Pulmonary artery endothelial cell (primary cell): ENCODE data around the gene YARS2. TPM values are rescaled to one million over a fixed set of nuclear protein-coding genes. Genes with fewer than 3 reads are reported as not detected.
A peak's percentile ranks its signal among the peaks of the same experiment; 100 is the strongest.

Experiments used
- DNase-seq: peaks from one replicate; pipeline ENCODE4 v3.0.0-alpha.2; 2011; ENCODE audit warnings: low read depth, low spot score
- total RNA-seq: library from RNA; depleted of rRNA; stranded (reverse); fragments of >200 nt; gene quantifications from 2 replicates; pipeline ENCODE4 v1.2.3, GENCODE V29; 2014

Gene YARS2
- 44.9 and 52.1 TPM in 2 replicates for total RNA-seq

DNA sequence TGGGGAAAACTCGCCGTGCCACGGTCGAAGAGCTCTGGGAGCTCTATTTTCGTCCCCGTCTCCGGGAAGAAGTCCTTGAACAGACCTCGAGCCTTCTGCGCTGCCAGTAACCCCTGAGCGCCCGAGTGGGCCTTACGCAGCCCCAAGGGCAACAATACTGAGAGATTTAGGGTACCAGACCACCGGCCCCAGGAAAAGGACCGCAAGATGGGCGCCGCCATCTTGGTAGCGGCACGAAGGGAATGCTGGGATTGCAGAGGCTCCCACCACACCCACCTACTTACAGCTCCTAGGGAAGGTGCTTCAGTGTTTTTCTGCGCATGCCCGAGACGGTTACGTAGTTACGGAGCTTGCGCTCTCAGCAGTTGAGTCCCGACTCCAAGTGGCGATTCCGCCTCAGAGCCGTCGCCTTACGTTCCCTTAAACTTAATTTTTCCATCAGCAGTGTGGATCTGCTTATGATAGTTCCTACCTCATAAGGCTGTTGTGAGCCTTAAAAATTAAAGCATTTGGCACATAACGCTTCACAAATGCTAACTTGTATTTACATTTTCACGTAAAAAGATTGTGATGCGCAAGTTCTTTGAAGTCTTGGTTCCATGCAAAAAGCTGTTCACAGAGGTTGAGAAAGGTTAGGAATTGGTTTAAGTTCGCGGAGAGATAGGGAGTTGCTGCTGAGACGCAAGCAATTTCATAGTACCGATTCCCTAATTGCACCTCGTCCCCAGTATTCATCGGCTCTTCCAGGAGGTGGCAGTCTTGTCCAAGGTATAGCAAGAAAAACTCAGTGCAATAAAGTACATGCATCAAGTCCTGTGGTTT lies at the start of gene YARS2:
TSS of gene YARS2 (minus strand) at position 244 of the 822 bp plus-strand sequence. CDS start at position 221, 23 bp downstream.
- DNase-seq, result peak; percentile 97

GRCh38 chr12:32804301-32804700 lies 48.6 kb upstream of the YARS2 start:
- no peak for DNase-seq

- no peak for DNase-seq
Observed at GRCh38 chr12:32801269-32801980, 45.7 kb upstream of the YARS2 start.

DNA sequence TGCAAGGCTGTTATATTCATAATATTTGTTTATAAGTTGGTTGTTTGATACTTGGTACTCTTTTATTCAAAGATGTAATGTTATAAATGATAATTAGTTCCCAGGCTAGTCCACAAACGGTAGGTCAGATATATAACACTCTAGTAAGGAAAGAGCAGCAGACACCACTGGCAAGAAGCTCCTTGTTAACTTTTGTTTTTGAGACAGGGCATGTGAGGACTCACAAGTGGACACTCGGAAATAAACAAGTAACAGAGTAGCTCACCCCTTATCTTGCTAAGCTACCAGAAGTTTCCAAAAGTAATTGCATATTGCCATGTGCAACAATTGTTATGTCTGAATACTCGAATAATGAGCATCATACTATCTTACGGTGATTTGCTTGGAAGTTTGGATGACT lies 38.6 kb upstream of the YARS2 start:
- DNase-seq, result no peak

DNA sequence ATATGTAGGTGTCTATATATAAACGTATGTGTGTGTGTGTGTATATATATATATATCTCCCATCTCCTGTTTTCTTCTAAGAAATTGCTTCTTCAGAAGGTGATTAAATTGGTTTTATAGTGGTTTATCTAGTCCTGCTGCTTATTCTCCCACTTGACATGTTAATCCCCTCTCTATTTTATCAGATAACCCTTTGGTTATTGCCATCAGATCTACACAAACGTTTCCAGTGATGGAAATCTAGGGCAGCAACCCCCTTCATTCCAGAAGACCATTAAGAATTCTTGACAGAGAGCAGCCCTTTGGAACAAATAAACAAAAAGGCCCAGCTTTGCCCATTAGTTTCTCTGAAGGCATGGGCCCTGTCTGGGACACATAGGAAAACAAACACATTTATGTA lies 34.2 kb upstream of the YARS2 start:
- no peak for DNase-seq

- no peak for DNase-seq
Observed at GRCh38 chr12:32789446-32789845, 33.7 kb upstream of the YARS2 start.

- no peak for DNase-seq
Observed at GRCh38 chr12:32788405-32788804, 32.7 kb upstream of the YARS2 start.

- no peak for DNase-seq
Observed at GRCh38 chr12:32785557-32785956, 29.9 kb upstream of the YARS2 start.

- DNase-seq, result no peak
Observed at GRCh38 chr12:32783029-32783428, 27.3 kb upstream of the YARS2 start.

DNA sequence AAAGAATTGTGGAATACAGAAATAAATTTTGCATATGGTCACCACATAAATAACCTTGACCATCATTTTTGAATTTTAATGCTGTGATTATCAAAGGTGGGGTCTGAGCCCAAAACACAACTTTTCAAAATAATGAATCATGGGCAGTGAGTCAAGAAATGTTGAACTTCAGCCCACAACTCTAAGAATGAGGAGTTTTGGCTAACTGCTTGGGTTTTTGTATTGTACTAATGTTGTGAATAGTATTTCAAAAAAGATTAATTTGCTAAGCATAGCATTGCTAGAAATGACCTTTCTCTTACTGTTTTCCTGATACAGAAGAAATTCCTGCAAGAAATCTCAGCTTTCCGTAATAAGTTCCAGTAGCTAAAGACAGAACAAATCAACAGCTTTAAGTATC lies 24.4 kb upstream of the YARS2 start:
- DNase-seq, result no peak

DNA sequence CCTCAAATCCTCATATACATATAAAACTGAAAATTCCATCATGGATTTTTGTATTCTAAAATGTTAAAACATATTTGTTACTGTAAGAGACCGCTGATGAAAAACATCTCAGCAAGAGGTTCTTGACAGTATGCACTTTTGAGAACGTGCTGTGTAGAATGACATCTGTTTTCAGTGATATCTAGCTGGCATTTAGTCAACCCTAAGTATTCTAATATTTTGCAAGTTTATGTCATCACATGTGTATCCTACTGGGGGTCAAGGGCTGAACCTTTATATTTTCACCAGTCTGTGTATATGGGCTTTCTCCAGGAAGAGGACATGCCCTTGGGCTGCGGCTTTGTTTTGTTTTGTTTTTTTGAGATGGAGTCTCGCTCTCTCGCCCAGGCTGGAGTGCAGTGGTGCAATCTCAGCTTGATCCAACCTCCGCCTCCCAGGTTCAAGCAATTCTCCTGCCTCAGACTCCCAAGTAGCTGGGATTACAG lies 22.0 kb upstream of the YARS2 start:
- no peak for DNase-seq

- DNase-seq, result no peak
Observed at GRCh38 chr12:32777159-32777558, 21.5 kb upstream of the YARS2 start.

GRCh38 chr12:32776258-32776657 lies 20.6 kb upstream of the YARS2 start:
- DNase-seq, result no peak

GRCh38 chr12:32773691-32774090 lies 18.0 kb upstream of the YARS2 start:
- no peak for DNase-seq

DNA sequence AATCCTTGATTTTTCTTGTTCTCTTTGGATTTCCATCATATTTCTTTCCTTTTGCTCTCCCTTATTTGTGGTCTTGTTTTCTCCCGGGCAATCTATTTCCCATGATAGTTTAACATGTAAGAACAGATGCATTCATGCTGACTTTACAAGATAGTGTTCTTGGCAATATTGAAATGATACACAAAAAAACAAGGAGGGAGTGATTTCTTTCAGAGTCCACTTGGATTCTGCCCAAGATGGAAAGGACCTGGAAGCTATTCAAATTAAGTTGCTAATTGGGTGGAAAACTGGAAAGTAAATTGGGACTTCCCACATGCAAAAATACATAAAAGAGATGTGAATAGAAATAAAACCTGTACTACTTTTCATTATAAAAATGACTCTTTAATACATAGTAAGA lies 14.4 kb upstream of the YARS2 start:
- no peak for DNase-seq

GRCh38 chr12:32768518-32768917 lies 12.8 kb upstream of the YARS2 start:
- DNase-seq, result no peak

- no peak for DNase-seq
Observed at GRCh38 chr12:32765906-32766305, 10.2 kb upstream of the YARS2 start.

- no peak for DNase-seq
Observed at GRCh38 chr12:32761716-32762115, 6.0 kb upstream of the YARS2 start.

DNA sequence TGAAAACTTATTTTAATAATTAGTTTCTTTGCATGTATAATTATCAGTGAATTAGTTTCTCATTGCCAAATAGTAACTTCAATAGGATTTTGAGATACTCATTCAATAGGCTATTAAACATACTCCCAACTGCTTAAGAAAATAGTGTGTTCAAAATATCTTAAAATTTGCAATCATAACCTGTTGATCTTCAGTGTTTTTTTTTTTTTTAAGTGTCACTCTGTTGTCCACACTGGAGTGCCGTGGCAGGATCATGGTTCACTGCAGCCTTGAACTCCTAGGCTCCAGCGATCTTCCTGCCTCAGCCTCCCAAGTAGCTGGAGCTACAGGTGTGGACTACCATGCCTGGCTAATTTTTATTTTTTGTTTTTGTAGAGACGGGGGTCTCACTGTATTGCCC lies 1.5 kb upstream of the YARS2 start:
- no peak for DNase-seq

- no peak for DNase-seq
Observed at GRCh38 chr12:32756476-32757066, 874 bp upstream of the YARS2 start.

DNA sequence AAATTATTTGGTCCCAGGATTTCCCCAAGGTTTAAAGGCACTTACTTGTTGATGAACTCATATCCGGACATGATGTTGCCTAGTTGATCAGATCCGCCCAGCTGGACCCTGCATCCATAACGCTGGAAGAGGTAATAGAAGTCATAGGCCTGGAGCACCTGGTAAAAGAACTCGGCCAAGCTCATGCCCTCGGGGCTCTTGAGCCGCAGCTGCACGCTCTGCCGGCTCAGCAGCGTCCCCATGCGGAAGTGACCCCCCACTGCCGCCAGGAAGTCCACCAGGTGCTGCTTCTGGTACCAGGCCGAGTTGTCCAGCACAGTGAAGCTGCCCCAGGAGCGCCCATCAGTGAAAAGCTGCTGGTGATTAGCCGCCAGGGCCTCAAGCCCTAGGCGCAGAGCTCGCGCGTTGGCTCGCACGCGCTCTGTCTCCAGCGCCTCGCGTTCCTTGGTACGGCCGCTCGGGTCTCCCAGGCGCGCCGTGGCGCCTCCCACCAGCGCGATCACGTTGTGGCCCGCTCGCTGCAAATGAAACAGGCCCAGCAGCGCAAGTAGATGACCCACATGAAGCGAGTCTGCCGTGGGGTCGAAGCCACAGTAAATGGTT lies 545 bp downstream of the YARS2 start:
- peak; percentile 78 for DNase-seq

- no peak for DNase-seq
Observed at GRCh38 chr12:32754111-32754510, 1.6 kb downstream of the YARS2 start.
